ENCODE results near the gene SMOC2.

- TF ChIP-seq CTCF (IDR thresholded peaks at IDR 0.05) = no peak
- no peak for TF ChIP-seq POLR2AphosphoS5 (IDR thresholded peaks at IDR 0.05)
- no peak for TF ChIP-seq POLR2A (IDR thresholded peaks at IDR 0.05)
- TF ChIP-seq EP300 (IDR thresholded peaks at IDR 0.05) = no peak
Observed at GRCh38 chr6:168625602-168626001, 184.6 kb downstream of the SMOC2 start.
